HG02884 (cell line): ENCODE measurements around the gene CAMK2G.

Source experiments
- ATAC-seq: cut with Tn5 transposase; IDR thresholded peaks from one replicate; pipeline ENCODE4 v1.9.1; 2021; ENCODE audit warnings: mild to moderate bottlenecking, moderate library complexity; ENCODE audit not compliant: unreplicated experiment

CAMK2G gene

DNA sequence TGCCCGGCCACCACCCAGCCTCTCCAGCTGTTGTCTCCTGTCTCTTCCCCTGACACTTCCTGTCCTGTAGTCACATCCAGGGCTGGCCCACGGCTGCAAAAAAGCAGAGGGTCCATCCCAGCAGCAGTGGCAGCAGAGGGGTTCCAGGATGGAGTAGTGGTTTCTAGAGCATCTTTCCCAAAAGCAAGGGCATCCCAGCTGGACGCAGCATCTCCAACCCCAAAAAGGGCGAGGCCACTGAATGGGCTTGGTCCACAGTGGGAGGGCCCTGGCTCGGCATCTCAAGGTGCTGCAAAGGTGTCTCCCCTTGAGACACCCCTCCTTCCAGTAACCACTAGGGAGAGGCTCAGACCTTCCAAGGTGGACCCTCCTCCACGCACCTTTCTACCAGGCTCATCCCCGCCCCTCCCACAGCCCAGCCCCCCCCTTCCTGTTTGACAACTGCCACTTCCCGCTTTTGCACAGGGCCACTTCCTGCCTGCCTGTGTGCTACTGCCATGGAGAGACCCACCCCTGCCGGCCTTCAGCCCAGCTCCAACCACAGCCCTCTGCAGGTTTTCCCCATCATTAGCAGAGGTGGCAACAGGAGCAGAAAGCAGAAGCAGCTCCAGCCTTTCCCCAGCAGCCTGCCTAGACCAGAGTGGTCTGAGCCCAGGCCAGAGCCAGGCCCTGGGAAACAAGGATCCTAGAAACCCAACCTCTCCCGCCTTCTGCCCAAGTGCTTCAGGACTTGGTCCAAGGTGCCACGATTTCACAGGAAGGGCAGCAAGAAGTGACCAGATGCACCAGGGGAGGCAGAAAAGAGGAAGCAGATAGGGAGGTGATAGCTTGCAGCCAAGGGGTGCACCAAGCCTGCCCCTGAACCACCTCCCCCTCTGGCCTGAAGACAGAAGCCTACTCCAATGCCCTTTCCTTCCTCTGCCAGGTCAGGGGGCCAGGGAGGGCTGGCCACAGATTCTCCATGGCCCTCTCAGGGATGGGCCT lies 8.6 kb downstream of the CAMK2G start:
- ATAC-seq = peak; percentile 75

DNA sequence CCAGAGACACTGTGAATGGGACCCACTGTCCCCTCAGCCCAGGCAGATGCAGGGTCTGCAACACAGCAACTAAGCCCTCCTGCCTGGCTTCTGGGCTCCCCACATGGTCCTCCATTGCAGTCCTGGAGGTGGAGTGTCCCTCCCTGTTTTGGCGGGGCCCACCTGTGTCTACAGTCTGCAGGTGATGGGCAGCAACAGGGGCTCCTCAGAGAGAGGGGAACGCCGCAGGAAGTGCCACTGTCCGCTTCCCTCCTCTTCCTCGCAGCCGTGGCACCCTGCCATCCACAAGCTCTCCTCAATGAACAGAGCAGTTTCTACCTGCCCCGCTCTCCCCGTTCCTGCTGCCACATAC lies 9.3 kb downstream of the CAMK2G start:
- ATAC-seq = no peak

DNA sequence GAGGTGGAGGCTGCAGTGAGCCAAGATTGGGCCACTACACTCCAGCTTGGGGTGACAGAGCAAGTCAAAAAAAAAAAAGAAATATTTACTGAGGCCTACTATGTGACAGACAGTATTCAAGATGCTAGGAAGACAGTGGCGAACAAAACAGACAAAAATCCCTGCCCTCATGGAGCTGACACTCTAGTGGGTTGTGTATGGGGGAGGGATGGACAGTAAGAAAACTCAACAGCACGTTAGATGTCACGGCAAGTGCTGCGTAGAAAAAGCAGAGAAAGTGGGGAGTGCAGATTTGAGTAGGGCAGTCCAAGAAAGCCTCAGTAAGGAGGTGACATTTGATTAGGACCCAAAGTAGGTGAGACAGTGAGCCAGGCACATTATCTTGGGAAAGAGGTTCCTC lies 10.1 kb downstream of the CAMK2G start:
- no peak for ATAC-seq

DNA sequence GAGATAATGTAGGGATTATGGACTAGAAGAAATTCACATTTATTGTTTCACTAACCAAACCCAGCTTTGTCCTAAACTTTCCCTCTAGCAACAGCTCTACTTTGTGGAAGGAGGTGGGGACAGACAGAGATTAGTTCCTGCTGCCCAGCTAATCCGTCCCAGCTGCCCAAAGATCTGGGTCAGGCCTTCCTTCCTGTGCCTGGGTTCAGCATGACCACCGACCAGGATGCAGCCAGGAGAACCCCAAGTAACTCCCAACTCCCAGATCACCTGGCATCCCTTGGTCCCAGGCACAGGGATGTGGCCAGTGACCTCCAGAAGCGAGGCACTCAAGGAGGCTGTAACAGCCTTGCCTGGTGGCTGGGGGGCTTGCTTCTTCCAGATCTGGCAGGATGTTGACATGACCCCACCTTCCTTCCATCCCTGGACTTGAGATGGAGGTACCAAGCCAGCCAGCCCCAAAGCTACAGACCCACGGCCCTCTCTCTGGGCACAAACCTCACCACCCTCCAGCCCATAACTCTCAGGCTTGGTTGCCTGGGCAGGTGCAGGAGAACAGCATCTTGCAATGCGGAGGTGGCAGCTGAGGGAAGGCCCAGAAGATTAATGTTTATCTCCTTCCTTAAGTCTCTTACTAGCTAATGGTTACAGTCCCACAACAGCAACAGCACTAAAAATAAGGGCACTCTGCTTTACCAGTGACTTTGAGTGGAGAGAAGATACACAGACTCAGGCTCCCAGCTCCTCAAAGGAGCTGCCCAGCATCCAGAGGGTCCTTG lies 11.1 kb downstream of the CAMK2G start:
- ATAC-seq = no peak

DNA sequence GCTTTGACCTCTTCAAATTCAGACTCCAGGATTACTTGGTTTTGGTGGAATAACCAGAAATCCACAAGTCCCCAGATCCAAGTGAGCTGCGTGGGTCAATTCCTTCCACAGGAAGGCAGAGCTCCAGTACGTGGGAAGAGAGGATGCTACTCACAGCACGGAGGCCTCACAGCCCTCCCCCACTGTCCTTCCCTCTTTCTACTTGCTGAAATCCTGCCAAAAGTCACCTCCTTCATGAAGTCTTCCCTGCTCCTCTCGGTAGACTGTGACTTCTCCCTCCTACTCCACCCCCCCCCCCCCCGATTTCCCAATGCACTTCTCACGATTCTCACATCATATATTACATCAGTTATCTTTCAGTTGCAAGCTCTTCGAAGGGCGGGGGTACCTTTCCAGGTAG lies 12.3 kb downstream of the CAMK2G start:
- ATAC-seq = no peak

DNA sequence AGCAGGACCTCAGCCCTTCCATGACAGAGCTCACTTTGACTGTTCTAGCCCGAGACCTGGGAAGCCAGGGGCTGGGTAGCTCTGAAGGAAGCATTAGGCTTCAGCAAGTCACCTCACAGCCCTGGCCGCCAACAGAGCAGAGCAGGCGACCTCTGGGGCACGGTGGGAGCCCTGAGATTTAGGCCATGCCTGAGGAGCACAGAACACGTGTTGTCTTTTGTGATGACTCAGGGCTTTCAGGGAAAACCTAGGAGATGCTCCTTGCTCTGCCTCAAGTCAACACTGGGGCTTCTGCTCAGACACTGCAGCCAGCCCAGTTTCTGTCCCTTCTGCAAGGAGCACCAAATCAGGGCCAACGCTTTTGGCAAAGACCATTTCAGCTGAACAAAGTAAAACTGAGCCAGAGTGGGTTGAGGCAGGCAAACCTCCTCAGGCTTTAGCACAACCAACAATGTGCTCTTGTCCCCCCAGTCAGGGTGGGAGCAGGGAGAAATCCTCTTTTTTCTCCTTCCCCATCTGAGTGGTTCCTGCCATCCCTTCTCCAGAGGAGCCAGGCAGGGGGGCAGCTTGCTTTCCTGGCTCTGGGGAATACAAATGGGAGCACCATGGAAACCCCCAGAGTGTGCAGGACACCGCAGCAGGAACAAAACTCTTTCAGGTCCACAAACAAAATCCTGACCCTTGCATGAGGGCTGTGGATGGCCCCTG lies 14.4 kb downstream of the CAMK2G start:
- no peak for ATAC-seq

DNA sequence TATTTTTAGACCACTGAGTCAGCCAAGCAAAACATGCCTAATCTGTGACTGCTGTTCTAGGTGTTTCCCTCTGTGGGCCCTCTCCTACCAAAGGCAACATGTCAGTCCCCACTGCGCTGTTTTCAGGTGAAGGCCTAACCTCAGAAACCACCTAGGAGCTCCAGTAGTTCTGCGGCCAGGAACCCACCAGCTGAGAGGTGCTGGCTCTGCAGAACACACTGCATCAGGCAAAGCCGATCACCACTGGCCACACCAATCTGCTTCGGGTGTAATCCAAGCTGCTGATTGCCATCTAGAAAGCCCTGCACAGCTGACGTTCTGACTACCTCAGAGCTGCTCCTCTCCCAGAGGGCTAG lies 14.9 kb downstream of the CAMK2G start:
- ATAC-seq = no peak

DNA sequence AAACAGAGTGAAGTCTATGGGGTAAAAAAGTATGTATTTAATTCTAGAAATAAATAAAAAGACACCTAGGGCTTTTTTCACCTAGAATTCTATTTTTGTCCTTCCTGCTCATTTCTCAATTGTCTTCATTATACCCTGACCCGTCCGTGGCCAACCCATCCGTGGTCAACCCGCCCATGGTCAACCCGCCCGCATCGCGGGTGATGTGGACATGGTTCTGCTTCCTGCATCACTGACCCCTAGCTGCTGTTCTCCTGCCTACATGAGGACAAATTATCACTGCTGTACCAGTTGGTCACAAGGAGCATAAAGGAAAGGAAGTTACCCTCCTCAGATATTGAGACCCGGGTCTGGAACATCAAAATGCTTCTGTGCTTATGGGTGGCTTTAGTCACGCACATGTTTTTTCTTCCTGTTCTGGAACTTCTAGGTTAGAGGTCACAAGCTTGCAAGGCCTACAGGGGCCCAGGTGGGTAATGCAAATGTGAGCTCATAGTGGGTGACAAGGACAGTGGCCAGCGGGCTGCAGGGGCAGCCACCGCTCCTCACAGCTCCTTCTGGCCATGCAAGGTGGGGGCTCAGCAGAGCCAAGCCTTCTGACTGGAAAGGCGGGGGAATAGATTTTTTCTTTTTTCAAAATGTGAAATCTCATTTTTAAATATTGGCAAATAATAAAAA lies 15.5 kb downstream of the CAMK2G start:
- no peak for ATAC-seq

DNA sequence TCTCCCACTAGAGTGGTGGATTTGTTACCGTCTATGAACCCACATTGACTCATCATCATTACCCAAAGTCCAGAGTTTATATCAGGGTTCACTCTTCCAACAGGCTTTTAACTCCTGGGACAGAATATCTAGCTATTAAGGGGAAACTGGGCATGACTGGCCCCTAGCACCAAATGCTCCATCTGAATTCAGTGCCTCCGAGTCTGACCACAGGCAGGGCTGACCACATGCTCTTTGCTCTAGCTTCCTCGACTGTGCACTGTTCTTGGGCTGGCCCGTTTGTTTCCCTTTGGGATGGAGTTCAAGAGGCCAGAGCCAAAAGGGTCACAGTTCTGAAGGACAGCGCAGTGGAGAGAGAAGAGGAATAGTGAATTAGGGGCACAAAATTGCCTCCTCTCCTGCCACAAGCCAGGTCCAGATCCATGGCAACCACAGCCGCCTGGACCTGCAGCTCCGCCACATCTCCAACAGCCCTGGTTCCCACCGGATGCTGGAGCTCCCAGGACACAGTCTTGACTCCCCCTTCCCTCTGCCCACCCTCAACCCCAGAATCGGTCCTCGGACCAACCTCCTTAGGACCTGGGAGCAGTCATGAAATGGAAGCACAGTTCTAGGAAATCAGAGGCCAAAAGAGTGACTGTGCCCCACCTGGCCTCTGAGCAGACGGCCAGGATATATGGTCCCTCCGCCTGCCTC lies 16.2 kb downstream of the CAMK2G start:
- no peak for ATAC-seq

DNA sequence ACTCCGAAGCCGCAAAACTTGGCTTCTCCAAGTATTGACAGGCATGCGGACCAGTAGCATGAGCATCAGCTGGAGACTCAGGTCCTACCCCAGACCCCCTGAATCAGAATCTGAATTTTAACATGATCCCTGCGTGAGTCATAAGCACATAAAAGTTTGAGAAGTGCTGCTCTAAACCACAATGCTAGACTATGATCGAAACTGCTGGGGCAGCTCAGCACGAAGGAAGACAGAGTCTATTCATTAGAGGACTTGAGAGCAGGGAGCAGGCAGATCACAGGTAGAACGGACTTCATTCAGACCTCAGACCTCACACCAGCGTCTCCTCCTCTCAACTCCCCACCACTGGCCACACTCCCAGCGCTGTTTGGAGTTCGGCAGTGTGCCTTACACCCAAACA lies 16.9 kb downstream of the CAMK2G start:
- no peak for ATAC-seq

DNA sequence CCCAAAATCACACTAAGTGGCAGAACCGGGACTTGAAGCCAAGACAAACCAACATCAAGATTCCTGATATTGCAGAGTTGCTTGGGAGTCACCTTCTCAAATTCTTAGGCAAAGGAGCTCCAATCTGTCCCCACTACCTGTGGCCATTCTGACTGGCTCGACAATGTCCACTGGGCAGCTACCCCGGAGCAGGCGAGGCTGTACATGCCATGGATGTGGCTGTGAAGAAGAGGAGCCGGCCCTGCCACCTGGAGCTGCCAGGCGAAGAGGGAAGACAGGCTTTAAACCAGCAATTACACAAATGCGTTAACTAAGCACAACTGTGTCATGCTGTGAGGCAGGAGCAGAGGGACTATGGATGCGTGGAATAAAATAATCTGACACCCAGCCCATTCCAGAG lies 18.1 kb downstream of the CAMK2G start:
- ATAC-seq = no peak

DNA sequence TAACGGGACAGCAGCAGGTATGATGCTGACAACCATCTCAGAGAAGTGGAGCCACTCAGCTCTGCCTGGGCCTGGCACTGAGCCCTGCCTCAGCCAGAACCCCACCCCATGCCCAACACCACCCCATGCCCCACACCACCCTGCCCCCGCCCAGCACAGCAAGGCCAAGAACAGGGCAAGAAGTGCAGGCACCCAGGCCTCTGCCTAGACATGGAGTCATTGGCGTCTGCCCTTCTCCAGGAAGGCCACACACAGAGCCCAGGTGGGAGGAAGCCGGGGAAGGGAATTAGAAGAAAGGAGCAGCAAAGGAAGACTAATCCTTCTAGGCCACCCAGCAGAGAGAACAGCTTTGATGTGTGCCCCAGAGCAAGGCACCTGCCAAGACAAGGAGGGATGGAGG lies 18.9 kb downstream of the CAMK2G start:
- no peak for ATAC-seq

DNA sequence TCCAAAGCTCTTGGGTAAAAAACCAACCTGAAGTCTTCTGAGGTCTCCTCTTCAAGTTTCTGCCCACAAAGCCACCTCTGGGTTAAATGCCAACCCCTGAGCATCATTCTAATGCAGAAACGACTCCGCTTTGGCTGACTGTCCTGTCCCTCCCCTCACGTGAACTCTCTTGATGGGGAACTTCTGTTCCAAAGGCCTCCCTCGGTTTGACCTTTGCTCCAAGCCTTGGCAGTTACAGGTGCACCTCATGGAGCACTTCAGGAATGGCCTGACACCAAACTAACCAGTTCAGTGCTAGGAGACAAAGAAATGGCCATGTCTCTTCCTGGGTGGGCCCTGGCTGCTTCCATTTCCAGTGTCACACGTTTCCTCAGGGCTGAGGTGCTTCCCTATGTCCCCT lies 20.0 kb downstream of the CAMK2G start:
- no peak for ATAC-seq

DNA sequence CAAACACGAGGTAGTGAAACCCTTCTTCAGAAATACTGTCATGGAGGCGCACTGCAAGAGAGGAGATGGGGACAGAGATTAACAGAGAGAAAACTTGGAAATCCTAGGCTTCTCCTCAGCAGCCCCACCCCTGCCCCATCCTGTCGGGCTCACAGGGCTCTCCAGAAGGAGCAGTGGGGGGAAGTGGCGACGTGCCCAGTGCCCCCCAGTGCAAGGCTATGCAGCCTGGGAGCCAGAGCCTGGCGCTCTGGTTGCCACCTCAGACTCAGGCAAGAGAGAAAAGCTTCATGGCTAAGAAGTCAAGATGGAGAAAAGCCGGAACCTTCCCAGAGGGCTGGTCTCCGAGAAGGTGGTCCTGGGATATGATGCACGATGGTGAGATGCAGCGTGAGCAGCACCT lies 21.2 kb downstream of the CAMK2G start:
- ATAC-seq = no peak

DNA sequence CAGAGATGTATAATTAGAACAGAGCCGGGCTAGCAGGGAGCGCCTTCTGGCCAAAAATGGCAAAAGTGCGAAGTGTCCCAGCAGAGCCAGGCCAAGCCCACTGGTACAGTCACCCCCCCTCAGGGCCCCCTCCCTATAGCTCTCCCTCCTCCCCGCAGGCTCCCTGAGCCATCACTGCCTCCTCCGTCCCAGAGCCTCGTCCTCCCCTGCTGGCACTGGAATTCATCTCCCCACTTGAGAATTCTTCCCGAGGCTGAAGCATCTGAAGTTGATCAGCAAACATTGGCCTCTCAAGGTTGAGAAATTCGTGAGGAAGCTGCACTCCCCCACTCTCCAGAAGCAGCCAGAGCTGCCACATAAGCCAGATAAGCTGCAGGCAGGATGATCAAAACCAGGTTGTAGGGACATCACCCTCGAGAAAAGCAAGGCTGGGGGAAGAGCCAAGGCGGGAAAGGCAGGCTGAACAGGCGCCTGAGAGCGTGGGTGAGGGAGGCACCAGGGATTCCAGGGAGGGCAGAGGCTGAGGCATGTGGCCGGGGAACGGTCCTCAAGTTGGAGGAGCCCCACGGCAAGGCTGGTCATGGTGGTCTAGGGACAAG lies 23.4 kb downstream of the CAMK2G start:
- no peak for ATAC-seq

DNA sequence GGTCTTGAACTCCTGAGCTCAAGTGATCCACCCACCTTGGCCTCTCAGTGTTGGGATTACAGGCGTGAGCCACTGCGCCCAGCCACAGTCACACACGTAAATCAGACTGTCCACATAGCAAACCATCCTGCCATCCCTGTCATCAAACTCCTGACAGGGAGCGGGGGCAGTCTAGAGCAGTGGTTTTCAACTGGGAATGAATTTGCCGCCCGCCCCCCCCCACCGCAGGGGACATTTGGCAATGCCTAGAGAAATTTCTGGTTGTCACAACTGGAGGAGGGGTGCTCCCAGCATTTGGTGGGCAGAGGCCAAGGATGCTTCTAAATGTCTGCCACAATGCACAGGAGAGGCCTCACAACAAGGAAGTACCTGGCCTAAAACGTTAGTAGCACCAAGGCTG lies 24.1 kb downstream of the CAMK2G start:
- no peak for ATAC-seq

DNA sequence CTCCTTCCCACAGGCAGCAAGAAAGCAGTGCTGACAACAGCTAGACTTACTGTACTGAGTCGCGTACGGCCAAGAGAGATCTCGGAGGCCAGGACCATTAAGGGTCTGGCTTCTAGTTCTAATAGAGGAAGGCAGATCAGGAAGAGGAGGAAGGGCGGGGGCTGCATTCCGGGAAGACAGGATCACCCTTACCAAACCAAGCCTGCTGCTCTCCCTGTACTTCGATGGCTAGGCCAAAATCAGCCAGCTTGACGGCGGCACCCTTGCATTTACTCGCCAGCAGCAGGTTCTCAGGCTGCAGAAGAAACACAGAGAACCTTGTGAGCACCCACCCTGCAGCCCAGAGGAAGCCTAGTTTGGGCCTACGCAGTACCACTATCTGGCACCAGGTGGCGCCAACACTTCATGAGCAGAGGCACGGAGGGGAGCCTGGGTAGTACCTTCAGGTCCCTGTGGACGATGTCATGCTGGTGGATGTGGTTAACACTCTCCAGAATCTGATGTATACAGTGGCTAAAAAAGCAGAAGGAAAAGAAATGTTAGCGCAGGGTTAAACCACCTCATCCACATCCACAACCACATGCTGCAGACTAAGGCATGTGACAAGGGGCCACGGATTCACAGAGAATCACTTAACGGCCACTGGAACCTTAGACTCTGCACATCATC lies 25.4 kb downstream of the CAMK2G start:
- peak; percentile 84 for ATAC-seq

DNA sequence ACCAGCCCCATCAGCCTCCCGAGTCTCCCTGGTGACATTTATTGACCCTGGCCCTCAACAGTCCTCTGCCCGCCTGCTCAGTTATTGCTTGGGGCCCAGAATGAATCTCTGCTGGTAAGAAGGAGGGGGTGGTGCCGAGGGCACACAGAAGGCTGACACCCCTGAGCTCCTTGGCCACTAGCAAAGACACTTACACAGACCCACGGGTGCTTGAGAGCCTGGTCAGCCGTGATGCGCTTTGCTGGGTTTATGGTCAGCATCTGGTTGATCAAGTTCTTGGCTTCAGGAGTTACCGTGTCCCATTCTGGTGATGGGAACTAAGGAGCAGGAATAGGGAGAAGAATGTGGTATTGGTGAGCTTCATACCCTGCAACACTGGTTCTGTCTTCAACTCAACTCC lies 27.3 kb downstream of the CAMK2G start:
- no peak for ATAC-seq

DNA sequence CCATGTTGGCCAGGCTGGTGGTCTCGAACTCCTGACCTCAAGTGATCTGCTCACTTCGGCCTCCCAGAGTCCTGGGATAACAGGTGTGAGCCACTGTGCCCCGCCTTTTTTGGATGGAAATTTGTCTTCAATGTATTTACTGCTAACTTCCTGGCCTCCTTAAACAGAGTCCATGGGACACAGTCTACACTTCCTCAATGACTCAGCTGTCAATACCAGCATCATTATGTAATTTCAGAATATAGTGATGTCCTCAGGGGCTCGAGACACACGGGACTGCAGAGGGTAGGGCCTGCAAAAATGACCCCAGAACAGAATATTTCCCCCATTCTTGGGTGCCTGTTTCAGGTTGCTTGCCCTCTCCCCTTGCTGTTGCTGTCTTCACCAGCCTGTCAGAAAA lies 31.1 kb downstream of the CAMK2G start:
- no peak for ATAC-seq

DNA sequence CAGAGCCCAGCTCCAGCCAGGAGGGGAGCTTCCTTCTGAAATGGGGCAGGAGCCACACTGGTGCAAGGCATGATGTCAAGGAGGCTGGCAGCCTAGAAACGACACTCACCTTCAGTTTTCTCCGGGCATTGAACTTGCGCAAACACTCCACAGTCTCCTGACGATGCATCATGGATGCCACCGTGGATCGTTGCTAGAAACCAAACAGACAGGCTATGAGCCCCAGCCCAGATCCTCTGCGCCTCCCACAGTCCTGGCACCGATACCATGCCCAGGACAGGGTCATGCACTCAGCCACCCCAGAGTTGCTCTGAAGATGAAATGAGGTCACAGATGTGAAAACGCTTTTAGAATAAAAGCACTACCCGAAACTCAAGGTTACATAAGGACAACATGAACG lies 32.0 kb downstream of the CAMK2G start:
- ATAC-seq = no peak
